ENCODE results near the gene CGNL1. TPM values are rescaled to one million over a fixed set of nuclear protein-coding genes. Genes with fewer than 3 reads are reported as not detected.

Gene CGNL1
- total RNA-seq, 1 experiment from 2014 or later, result 34.6 TPM

DNA sequence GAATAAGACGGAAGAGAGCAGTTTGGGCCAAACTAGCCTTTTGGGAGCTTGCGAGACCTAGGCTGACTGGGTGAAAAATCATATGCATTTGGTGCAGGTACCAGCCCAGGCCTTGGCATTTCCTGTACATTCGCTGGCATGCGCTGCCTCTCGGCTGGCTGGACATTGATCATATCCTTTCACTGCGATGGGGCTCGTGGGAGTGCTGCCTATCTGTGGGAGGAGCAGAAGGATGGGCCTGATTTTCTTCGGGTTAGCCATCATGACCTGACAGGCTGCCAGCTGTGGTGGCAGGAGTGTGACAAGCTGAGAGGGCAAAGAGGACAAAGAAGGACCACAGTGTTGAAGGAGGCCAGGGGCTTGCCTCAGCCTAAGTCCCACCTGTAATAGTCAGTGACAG, 14.3 kb downstream of the CGNL1 start:
- H3K36me3 Mint-ChIP-seq (ENCODE audit: insufficient read depth in 1 of 3, low read depth in 3 of 3), result peaks cover 2 to 12% (median 5%) of the 10 kb centered on the region in 3 experiments; a peak in 6 of 7 replicates
- H3K79me1 ChIP-seq (ENCODE audit: insufficient read depth, low read depth, low read length, poor library complexity, severe bottlenecking), result no peaks in the 10 kb centered on the region
- peaks cover 25% of the 10 kb centered on the region; the same call in 1 of the 2 replicates for H3K79me2 ChIP-seq (ENCODE audit: insufficient read depth, low read length)
- no peak overlapping the region for H3K4me2 ChIP-seq (ENCODE audit: insufficient read depth, insufficient read length, low read length)
- no peak overlapping the region for H3K4me3 Mint-ChIP-seq
- no peak overlapping the region for H2BK15ac ChIP-seq (ENCODE audit: low read depth, low read length)
- H3K4ac ChIP-seq (ENCODE audit: low read depth, low read length), result no peak overlapping the region
- no peak overlapping the region for H3K14ac ChIP-seq (ENCODE audit: insufficient read depth, low read length)
- H3K9ac ChIP-seq (ENCODE audit: extremely low read depth, insufficient read length, low read length), result no peak overlapping the region
- H4K5ac ChIP-seq (ENCODE audit: insufficient read length, low read depth, low read length), result peak overlapping the region; percentile 4
- no peaks in the 10 kb centered on the region; the same call in 1 of the 2 replicates for H3K27me3 Mint-ChIP-seq (ENCODE audit: low read depth)
- no peaks in the 10 kb centered on the region for H3K27me3 ChIP-seq (ENCODE audit: insufficient read depth, low read length)
- H3K23ac ChIP-seq (ENCODE audit: insufficient read length, low read depth, low read length), result no peak overlapping the region
- no peak overlapping the region for H2BK20ac ChIP-seq (ENCODE audit: low read depth, low read length, poor library complexity, severe bottlenecking)
- no peak overlapping the region for H2AFZ ChIP-seq (ENCODE audit: low read length)
- DNase-seq, result no peak
- TF ChIP-seq, protein P1, sequence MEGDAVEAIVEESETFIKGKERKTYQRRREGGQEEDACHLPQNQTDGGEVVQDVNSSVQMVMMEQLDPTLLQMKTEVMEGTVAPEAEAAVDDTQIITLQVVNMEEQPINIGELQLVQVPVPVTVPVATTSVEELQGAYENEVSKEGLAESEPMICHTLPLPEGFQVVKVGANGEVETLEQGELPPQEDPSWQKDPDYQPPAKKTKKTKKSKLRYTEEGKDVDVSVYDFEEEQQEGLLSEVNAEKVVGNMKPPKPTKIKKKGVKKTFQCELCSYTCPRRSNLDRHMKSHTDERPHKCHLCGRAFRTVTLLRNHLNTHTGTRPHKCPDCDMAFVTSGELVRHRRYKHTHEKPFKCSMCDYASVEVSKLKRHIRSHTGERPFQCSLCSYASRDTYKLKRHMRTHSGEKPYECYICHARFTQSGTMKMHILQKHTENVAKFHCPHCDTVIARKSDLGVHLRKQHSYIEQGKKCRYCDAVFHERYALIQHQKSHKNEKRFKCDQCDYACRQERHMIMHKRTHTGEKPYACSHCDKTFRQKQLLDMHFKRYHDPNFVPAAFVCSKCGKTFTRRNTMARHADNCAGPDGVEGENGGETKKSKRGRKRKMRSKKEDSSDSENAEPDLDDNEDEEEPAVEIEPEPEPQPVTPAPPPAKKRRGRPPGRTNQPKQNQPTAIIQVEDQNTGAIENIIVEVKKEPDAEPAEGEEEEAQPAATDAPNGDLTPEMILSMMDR (conservative IDR thresholded peaks at IDR 0.05), result no peak
- WGBS (ENCODE audit: extremely low coverage, insufficient read length, low lambda C conversion rate), result no CpG with 5 or more reads among the region's 8 CpGs
- peak overlapping the region; percentile 4 to 50 (median 49); a peak in 3 of 7 replicates for H3K27ac Mint-ChIP-seq
- H3K9me3 ChIP-seq (ENCODE audit: control insufficient read depth, low read depth, low read length), result no peaks in the 10 kb centered on the region
- no peak overlapping the region for H4K91ac ChIP-seq (ENCODE audit: insufficient read length, low read depth, low read length)
- H3K18ac ChIP-seq (ENCODE audit: insufficient read length, low read depth, low read length), result no peak overlapping the region
- H4K8ac ChIP-seq (replicated peaks; ENCODE audit: insufficient read length, low read depth, low read length), result no peak overlapping the region
- H3K56ac ChIP-seq (ENCODE audit: insufficient read length, low read depth, low read length), result no peak overlapping the region
- no peaks in the 10 kb centered on the region for H4K20me1 ChIP-seq (ENCODE audit: control insufficient read depth, insufficient read depth, insufficient read length)
- no peak overlapping the region for H3K27ac ChIP-seq (ENCODE audit: insufficient read length, low read depth, low read length)
- no peak overlapping the region for H2BK5ac ChIP-seq (ENCODE audit: insufficient read length, low read length)
- no peaks in the 10 kb centered on the region for H3K9me3 Mint-ChIP-seq
- peaks cover 59 to 65% of the 10 kb centered on the region in 2 experiments for H3K4me1 Mint-ChIP-seq
- H3K23me2 ChIP-seq (ENCODE audit: insufficient read length, low read depth, low read length, poor library complexity, severe bottlenecking), result peaks cover 15% of the 10 kb centered on the region
- peaks cover 22% of the 10 kb centered on the region; the same call in 1 of the 2 replicates for H3K4me1 ChIP-seq (ENCODE audit: insufficient read depth, low read length)
- no peak overlapping the region for H2AK5ac ChIP-seq (ENCODE audit: insufficient read length, low read length)
- H2BK12ac ChIP-seq (ENCODE audit: insufficient read length, low read depth, low read length), result no peak overlapping the region
- H3T11ph ChIP-seq (ENCODE audit: low read length), result no peak overlapping the region
- no peak overlapping the region for H2BK120ac ChIP-seq (ENCODE audit: low read depth, low read length, poor library complexity, severe bottlenecking)
